Nucleus accumbens (tissue), 56 donors: Measurements from ENCODE around the gene CPN2.
A peak's percentile ranks its signal among the peaks of the same experiment; 100 is the strongest.

Experiments
- DNase-seq, 56 donors: peaks; one replicate each; lab custom pipeline; 2025; lab: John Stamatoyannopoulos, UW

The CPN2 gene

DNA sequence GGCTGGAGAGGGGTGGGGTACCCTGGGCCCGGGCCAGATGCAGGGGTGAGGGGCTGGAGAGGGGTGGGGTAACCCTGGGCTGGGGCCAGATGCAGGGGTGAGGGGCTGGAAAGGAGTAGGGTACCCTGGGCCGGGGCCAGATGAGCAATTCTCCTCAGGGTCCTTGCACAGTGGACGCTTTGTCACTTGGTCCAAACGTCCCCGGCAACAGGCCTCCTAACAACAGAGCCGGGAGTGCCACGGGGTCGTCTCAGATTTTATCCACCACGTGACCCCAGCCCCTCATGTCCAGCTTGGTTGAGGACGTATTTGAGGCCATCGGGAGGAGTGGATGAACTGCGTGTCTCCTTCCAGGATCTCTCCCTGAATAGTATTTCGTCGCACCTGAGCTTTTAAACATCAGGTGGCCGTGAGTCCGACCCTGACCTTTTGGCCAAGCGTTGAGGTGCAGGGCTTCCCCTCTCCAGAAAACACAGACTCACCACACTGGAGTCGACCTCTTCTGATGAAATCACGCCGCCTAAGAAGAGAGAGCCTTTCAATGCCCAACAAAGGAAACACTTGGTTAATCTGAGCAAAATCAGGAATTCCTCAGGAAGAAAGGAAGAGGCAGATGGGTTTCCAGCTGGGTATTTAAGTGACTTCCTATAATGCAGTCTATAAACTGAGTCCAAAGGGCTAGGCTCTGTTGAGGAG is 31.2 kb upstream of the CPN2 start:
- DNase-seq = no peak

DNA sequence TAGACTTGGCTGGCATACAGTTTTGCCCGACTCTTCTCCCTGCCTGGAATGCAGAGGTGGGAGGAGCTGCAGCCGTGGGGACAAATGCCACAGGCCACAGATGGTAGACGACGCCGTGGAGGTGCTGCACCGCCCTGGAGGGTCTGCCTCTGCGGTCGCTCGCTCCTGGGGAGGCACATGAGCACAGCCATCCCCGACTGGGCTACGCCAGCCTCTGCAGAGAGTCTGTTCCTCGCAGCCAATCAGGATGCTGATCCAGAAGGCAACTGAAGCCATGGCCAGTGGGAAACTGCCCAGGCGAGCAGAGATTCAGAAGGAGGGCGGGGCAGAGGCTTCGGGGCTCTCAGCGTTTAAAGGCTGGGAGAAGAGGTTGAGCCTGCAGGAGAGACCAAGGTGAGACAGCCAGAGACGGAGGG is 30.3 kb upstream of the CPN2 start:
- DNase-seq = peak in 3 of 56 donors; percentile 5 to 15 (median 7)

DNA sequence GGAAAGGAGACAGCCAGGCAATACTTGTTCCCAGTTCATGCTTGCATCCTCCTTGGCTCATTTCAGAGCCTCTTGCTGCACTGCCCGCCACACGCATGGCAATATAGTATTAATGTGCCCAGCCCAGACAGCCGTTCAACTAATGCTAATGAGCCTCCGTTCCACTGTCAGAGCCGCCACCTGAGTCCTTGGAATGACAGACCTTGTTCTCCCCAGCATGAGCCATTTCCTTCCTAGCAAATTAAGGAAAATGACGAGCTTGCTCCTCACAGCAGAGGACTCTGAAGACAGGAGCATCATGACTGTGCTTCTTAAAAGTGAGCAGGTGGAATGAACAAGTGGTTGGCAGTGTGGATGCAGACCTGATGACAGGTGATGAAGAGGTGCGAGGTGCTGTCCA is 29.2 kb upstream of the CPN2 start:
- DNase-seq = no peak

DNA sequence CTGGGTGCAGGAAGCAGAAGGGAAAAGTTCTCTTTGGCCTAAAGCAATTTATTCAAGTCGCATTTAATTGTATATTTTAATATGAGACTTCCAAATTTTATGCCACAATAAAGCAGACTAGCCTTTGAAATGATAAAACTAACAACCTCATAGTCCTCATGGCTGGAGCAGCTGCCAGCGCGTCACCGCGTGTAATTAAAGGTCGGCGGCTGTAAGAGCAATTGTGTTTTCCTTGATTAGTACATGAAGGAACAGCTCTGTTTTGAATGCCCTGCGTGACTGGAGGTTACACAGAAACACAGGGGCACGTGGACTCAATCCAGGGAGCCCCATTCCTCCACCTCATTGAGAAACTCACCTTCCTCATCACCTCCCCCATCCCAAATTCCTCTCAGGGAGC is 28.5 kb upstream of the CPN2 start:
- no peak for DNase-seq

DNA sequence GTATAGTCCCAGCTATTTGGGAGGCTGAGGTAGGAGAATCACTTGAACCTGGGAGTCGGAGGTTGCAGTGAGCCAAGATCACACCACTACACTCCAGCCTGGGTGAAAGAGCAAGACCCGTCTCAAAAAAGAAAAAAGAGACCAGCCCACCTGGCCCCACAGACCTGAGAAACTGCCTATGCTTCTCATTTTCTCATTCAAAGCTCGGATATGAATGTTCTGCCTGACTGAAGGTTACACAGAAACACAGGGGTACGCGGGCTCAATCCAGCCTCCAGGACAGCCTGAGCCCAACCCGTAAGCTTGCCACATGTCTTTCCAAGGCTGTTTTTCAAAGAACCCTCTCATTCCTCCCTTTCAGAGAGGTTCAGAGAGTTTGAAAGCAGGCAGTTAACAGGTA is 28.1 kb upstream of the CPN2 start:
- no peak for DNase-seq

DNA sequence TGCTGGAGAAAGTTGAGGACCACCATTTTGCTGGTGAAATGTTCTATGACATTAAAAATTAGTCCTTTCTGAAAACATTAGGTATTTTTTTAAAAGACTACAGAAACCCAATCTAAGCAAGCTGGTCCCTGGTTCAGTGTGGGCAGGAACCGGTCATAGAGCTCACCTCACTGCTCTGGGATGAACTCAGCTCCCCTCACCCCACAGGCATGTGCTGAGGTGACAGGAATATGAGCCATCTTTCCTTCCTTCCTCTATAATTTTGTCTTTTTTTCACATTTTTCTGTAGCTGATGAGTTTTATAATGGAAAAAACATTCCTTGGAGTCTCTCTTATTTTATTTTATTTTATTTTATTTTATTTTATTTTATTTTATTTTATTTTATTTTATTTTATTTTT is 26.6 kb upstream of the CPN2 start:
- no peak for DNase-seq

DNA sequence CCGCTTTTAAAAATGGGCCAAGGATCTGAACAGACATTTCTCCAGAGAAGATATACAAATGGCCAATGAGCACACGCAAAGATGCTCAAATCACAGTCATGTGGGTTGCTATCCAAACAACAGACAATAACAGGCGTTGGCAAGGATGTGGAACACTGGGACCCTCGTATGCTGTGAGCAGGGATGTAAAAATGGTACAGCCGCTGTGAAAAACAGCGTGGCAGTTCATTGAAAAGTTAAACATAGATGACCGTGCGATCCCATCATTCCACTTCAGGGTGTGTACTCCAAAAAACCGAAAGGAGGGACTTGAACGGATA is 25.1 kb upstream of the CPN2 start:
- DNase-seq = no peak

DNA sequence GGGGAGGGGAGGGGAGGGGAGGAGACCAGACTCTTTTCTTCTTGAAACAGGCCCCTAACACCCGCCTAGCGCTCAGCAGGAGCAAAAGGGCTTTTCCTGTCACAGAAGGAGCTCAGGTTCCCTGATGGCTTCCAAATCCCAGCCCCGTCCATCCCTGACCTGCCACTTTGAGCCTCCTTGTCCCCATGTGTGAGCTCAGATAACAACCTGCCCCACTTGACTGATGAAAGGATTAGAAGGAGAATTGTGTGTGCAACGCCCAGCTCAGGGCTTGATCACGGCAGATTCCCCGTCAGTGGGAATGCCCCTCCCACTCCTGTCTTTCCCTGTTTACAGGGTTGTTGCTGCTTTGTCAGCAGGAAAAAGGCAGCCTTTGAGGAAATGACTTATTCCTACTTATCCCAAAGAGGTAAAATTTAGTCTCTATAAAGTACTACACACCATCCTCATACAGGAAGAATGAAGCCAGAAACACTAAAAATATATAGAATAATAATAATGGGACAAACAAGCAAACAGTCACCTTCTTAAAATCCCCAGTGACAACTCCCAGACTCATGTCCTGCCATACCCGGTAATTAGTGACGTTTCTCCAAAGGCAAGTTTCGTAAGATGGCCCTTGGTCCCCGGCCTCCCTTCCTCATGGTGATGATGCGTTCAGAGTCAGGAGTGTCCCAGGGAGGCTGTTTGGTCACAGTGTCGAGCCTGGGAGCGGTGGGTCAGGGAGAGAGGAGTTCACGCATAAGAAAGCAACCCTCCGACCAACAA is 24.5 kb upstream of the CPN2 start:
- DNase-seq = no peak

DNA sequence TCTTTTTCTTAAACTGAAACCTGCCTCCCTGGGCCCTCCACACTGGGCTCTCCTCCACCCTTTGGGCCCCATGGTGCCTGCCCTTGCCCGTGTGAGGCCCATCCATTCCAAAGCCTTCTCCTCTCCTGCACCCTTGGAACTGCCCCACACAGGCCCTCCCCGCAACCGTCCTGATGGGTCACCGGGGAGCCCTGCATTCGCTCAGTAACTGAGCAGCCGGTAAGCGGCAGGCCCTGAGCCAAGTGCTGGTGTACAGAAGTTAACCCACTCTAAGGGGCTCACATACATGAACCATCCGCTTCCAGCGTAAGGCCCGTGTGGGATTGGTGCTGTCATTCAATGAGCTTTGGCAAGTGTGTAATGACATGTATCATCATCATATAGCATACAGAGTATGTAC is 23.8 kb upstream of the CPN2 start:
- no peak for DNase-seq

DNA sequence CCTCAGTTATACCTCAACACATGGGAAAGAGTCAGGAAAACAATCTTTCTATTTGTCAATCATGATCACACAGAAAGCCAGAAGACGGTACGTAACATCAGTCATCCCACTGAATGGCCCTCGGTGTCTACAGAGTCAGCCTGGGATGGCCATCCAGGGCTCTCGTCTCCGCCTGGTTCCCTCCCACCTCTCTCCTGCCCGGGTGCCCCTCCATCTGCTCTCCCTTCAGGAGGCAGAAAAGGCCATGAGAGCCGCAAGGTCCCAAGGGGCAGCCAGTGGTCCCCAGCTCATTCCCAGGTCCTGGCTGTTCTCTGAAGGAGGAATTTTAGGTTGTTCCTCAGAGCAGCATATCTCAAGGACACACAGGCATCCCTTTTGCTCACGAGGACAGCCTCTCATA is 22.8 kb upstream of the CPN2 start:
- DNase-seq = no peak

DNA sequence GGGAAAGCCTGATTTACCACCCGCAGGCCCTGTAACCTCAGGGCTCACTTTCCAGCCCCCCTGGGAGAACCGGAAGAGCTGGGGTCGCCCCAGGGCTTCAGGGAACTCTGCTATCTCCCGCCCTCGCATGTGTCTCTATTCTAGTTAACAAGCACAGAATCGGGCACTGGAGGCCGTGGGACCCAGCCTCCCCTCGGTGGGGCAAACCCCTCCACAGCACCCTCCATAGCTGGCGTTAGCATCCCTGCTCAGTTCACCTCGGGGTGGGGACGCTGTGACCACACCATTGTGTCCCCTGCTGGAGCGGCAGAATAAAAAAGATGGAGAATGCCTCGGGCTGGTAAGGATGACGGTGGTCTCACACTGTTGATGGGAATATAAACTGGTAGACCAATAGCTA is 21.9 kb upstream of the CPN2 start:
- DNase-seq = no peak

DNA sequence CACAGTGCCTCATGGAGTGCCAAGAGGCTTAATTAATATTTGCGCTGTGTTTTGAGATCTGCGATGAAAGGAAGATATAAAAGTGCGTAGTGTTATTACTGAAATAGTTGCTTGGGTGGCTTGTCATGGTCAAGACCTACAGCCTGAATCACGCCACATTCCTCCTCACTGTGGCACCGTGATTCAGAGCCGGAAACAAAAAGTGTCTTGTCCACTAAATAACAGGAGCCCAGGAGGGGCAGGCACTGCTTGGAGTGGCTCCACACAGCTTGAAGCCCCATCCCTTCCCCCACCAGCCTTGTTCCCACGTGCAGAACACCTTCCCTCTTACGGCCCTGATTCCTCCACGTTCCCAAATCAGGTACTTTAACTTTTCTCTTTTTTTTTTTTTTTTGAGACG is 19.6 kb upstream of the CPN2 start:
- no peak for DNase-seq

DNA sequence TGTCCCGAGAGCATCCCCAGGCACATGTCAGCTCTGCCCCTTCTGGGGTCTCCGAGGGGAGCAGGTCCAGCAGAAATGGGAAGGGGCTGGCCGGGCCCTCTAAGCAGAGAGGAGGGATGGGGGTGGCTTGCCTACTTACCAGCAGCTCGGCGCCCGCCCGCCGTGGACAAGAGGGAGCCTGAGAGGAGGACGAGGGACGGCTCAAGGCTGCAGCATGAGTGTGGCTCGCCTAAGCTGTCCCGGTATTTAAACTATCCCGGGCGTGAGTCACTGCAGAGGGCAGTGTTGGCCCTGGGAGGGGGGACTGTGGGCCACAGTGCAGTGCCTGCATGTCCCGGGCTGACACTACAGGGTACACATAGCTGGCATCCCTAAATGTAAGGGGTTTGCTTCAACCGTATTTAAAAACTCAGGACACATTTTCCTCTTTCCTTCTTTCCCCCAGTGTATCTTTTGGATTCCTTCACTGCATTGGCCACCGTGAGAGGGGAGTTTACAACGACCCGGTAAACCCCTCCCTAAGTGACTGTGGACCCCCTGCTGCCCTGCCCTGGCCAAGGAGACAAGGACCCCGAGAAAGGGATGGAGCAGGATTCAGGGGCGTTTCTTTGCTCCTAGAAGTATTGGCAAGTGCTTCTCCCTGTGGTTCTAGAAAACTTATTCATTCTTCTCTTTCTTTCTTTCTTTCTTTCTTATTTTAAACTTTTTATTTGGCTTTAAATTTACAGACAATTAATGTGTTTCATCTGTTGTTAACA is 18.6 kb upstream of the CPN2 start, which contains the start of gene LRRC15:
LRRC15 (minus strand) TSS at position 222 of the 758 bp plus-strand sequence. CDS start 8,700 bp downstream, outside the sequence.
- DNase-seq = no peak

DNA sequence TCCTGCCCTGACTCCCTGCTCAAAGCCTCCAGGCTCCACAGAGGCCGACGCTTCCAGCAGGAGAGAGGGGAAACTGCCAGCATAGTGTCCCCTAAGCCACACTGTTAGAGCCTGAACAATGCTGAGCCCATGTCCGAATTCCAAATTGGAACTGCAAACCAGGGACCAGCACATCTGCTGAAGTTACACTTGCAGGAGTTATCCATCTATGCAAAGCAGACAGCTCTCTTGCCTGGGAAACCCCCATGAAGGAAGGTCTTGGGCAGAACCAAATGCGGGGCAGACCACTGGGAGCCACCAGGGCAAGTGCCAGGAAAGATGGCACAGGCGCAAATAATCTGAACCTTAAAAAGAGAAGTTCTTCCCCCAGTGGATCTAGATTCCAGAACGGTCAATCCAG is 17.8 kb upstream of the CPN2 start:
- no peak for DNase-seq

DNA sequence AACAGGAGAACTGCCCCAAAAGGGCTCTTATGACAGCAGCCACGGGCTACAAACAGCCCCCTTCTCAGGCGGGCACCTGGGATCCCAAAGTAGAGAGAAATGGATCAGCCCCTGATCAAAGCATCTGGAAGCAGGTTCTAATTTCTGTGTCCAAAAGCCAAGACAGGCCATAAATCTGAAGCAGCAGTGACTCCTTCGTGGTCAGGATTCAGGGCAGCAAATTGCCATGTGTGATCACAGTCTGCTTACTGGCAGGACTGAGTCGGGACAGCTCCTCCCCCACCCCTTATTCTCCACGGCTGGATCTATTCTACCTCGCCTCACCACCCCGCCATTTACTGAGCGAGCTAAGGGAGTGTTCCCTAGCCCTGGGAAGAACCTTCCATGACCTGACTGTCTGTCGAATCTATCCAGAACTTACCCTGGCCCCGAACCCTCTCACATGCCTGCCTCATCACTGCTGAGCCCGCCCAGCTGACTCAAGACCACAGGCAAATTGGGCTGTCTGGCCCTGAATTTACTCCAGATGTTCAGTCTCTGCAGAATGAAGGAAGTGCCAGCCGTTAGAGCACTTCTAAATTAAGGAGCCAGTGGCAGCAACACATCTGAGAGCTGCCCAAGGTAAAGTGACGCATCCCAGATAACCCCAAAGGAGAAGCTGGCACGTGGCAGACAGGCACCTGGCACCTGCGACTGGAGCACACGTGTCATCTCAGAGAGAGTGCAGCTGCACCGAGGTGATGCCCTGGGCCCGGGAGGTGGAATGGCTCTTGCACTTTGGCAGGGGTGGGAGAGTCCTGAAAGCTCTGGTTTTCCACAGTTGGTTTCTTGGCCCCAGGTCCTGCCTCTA is 17.1 kb upstream of the CPN2 start:
- DNase-seq = no peak

DNA sequence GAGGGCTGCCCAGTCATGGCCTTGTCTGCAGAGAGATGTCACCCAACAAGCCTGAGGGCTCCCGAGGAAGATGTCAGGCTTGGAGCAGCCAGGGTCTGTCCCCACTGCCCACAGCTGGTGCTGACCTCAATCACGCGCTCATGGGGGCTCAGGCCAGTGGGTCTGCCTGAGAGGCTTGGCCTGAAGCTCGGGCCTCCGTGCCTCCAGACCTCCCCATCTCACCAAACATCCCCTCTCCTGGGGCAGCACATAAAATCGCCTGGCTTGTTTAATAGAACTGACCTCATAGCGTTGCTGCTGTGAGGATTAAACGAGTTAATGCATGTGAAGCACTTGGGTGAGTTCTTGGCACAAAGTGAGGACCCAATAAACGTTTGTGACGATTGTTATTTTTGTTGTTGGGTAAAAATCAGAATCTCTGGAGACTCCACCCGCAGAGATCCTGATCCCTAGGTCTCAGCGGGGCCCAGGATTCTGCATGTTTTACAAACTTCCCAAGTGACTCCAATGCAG is 14.9 kb upstream of the CPN2 start:
- no peak for DNase-seq

DNA sequence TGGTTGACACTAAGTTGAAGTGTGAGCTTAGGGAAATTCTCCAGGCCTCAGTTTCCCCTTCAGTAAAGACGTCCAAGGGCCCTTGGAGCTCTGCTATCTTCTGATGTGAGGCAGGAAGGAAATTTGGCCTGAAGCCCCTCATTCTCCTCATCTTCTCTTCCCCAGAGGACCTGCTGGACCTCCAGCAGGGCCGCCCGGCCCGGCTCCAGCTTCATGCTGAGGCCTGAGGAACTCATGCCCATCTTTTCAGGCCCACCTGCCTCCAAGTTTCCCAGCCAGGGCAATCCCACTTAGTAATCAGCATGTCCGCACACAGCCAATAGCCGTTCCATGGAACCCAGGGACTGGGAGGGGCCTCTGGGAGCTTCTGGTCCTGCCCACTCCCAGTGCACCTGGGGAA is 14.4 kb upstream of the CPN2 start:
- DNase-seq = no peak

DNA sequence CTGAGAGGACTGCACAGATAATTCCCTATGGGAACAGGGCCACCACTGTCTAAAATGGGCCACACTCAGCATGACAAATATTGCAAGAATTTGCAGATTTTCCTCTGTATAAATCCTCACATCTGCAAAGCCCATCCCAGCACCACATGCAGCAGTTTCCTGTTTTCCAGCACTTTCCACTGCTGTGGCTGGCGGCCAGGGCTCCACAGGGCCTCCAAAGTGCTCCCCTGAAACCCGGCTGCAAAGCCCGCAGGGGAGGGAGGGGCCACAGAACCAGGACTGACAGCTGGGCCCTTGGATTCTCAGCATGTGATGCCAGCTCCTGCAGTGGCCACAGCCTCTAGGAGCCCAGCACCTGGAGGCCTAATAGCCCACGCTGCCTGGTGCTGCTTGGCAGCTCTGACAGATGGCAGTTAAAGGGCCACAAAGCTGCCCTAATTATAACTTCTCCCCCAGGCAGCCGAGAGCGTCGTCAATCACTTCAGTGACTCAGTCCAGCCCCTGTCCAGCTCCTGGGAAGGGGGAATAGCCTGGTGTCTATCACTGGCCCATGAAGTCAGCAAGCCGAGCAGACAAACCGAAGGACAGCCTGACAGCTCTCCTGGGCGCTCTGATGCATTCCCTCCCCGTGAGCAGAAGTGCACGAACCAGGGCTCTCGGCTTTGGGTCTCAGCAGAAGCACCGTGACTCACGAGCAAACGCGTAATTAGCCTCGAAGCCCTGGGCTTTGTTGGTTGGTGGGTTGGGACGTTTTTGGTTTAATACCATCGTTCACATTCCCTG is 13.7 kb upstream of the CPN2 start:
- DNase-seq = peak in 7 of 56 donors; percentile 15 to 53 (median 24)

DNA sequence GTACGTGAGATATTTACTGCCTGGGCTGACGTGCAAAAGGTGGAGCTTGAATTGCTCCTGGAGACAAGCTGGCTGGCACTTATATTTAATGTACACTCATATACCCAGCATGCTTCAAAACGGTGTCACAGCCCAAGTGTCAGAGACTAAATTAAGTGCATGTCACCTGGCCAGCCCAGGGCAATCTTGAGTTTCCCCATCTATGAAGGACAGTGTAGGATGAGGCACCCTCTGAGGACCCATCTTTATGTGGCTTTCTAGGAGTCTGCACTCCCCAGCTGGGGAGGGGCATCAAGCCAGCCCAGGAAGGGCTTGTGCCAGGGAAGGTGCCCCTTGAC is 13.2 kb upstream of the CPN2 start:
- DNase-seq = no peak

DNA sequence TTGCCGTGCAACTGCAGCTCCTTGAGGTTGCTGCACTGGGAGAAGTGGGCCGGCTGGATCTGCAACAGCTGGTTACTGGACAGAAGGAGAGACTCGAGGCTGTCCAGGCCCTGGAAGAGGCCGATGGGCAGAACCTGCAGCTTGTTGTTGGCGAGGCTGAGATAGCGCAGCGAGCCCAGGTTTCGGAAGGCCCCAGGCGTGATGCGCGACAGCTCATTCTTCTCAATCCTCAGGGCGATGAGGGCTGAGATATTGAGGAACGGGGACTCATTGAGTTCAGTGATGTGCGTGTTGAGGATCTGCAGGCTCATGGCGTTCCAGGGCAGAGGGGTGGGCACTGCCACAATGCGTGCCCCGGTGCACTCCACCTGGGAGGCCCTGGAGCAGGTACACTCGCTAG is 9.4 kb upstream of the CPN2 start:
- DNase-seq = no peak
